Upper lobe of right lung (tissue), 1 donor: Measurements from ENCODE around the gene CFP. TPM values are rescaled to one million over a fixed set of nuclear protein-coding genes. Genes with fewer than 3 reads are reported as not detected.
A peak's percentile ranks its signal among the peaks of the same experiment; 100 is the strongest.

Experiments used
- ATAC-seq: fragments of 200-7000 bp; cut with Tn5 transposase; one replicate; pipeline ENCODE4 v1.9.1; 2020; ENCODE audit warnings: mild to moderate bottlenecking, moderate library complexity
- DNase-seq: peaks from one replicate; pipeline ENCODE4 v3.0.0-alpha.2; 2020
- H3K27ac ChIP-seq: fragments of 200-600 bp; one replicate; pipeline ENCODE4 v1.8.0; 2022
- H3K27me3 ChIP-seq: fragments of 200-600 bp; one replicate; pipeline ENCODE4 v1.8.0; 2022; ENCODE audit warnings: mild to moderate bottlenecking
- H3K36me3 ChIP-seq: fragments of 200-600 bp; one replicate; pipeline ENCODE4 v1.8.0; 2022
- H3K4me1 ChIP-seq: fragments of 200-600 bp; one replicate; pipeline ENCODE4 v1.8.0; 2022
- H3K4me3 ChIP-seq: fragments of 200-600 bp; one replicate; pipeline ENCODE4 v1.8.0; 2022; ENCODE audit warnings: mild to moderate bottlenecking
- H3K9me3 ChIP-seq: fragments of 200-600 bp; one replicate; pipeline ENCODE4 v1.8.0; 2022
- CTCF ChIP-seq: fragments of 200-600 bp; IDR thresholded peaks from one replicate; pipeline ENCODE4 v1.8.0; 2022; ENCODE audit warnings: antibody characterized with exemption
- intact Hi-C: fragments of 100-400 bp; cut with DNase I; formaldehyde crosslinking; loops from one replicate; pipeline ENCODE4 v1.11.0; 2022
- total RNA-seq: library from RNA; stranded (reverse); fragmentation: NEBNext Ultra II Directional; extraction: Animal tissue kit (Norgen Biotek cat#: 25700); gene quantifications from one replicate; pipeline ENCODE4 v1.2.1, GENCODE V29; 2021
- donor health status: DM: no; HTN: yes; CAD: no; lungs with severe emphysema.

Gene CFP
- total RNA-seq, 1 donor from 2014 or later = 14.9 TPM

DNA sequence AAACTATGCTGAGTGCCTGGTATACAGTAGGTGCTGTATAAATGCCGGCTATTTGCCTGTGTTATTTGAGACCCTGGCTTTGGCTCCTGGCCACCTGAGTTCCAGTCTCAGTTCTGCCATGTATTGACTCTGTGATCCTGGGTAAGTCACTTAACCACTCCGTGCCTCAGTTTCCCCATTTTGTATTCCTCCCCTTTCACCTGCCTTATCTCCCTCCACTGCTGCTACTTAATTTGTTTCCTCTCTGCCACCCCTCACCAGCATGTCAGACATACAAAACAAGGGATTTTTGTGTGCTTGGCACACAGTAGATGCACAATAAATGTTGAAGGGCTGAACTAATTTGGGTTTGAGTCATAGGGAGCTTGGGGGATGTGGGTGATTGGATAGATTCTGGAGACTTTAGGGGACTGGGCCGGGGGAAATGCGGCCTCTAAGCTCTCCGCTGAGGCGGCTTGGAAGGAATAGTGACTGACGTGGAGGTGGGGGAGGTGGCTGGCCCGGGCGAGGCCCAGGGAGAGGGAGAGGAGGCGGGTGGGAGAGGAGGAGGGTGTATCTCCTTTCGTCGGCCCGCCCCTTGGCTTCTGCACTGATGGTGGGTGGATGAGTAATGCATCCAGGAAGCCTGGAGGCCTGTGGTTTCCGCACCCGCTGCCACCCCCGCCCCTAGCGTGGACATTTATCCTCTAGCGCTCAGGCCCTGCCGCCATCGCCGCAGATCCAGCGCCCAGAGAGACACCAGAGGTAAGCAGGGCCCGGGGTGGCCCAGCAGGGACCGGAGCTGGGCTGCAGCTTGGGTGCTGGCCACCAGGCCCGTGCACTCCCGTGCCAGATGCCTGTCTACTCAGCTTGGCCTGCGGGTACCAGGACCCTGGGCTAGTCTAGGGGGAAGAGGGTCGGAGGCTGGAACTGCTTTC is 47.7 kb downstream of the CFP start, which contains the start of gene TIMP1:
Gene TIMP1, plus strand, starts transcription at position 706 of the 917 bp plus-strand sequence. CDS start 980 bp downstream, outside the sequence.
- peak within 1 kb of the TSS; percentile 77 for H3K27ac ChIP-seq
- H3K36me3 ChIP-seq = no peaks in the 10 kb centered on the region
- H3K4me1 ChIP-seq = no peaks in the 10 kb centered on the region
- H3K9me3 ChIP-seq = no peaks in the 10 kb centered on the region
- TF ChIP-seq CTCF = no peak
- H3K4me3 ChIP-seq = peak within 1 kb of the TSS; percentile 56
- ATAC-seq (peak; percentile 96), DNase-seq (peak; percentile 90)
- no peaks in the 10 kb centered on the region for H3K27me3 ChIP-seq
- intact Hi-C loops = no loop called here

GRCh38 chrX:47579537-47579936 is 50.2 kb downstream of the CFP start:
- H3K27me3 ChIP-seq = no peaks in the 10 kb centered on the region
- DNase-seq = no peak
- H3K36me3 ChIP-seq = no peaks in the 10 kb centered on the region
- no peak overlapping the region for H3K4me3 ChIP-seq
- H3K27ac ChIP-seq = no peak overlapping the region
- no peak for TF ChIP-seq CTCF
- H3K4me1 ChIP-seq = no peaks in the 10 kb centered on the region
- ATAC-seq = peak; percentile 72
- H3K9me3 ChIP-seq = no peaks in the 10 kb centered on the region
- intact Hi-C loops = no loop called here

GRCh38 chrX:47578692-47579091 is 51.0 kb downstream of the CFP start:
- intact Hi-C loops = no loop called here
- H3K36me3 ChIP-seq = no peaks in the 10 kb centered on the region
- H3K4me1 ChIP-seq = no peaks in the 10 kb centered on the region
- DNase-seq (no peak), ATAC-seq (peak; percentile 4)
- no peak overlapping the region for H3K27ac ChIP-seq
- TF ChIP-seq CTCF = no peak
- H3K27me3 ChIP-seq = no peaks in the 10 kb centered on the region
- no peak overlapping the region for H3K4me3 ChIP-seq
- H3K9me3 ChIP-seq = no peaks in the 10 kb centered on the region

- H3K36me3 ChIP-seq = no peaks in the 10 kb centered on the region
- no peak for ATAC-seq
- H3K27me3 ChIP-seq = no peaks in the 10 kb centered on the region
- intact Hi-C loops = no loop called here
- no peak overlapping the region for H3K4me3 ChIP-seq
- no peak for DNase-seq
- no peaks in the 10 kb centered on the region for H3K4me1 ChIP-seq
- TF ChIP-seq CTCF = no peak
- no peaks in the 10 kb centered on the region for H3K9me3 ChIP-seq
- H3K27ac ChIP-seq = no peak overlapping the region
These were observed 51.8 kb downstream of the CFP start for GRCh38 chrX:47577901-47578300.

DNA sequence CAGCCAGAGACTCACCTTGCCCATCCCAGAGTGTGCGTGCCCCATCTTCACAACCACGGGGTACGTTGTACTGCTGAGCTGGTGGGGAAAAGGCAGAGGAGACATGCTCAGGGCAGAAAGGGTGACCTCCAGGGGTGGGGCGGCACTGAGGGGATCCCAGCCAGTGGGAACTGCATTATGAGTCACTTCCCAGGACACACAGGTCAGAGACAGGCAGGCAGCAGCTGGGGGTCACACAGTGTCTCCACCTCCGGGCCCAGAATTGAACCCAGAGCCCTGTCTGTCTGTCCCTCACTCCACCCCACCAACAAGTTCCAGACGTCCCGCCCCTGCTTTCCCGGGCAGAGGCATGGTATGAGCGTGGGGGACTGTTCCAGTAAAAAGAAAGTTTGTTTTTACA is 52.3 kb downstream of the CFP start:
- H3K4me3 ChIP-seq = no peak overlapping the region
- no peaks in the 10 kb centered on the region for H3K36me3 ChIP-seq
- no peak for DNase-seq
- no peak overlapping the region for H3K27ac ChIP-seq
- no peaks in the 10 kb centered on the region for H3K9me3 ChIP-seq
- no peak for TF ChIP-seq CTCF
- no peak for ATAC-seq
- H3K4me1 ChIP-seq = no peaks in the 10 kb centered on the region
- intact Hi-C loops = no loop called here
- H3K27me3 ChIP-seq = no peaks in the 10 kb centered on the region
